COLO668 (cell line): Measurements from ENCODE around the gene SULT4A1.

Experiments used
- DNase-seq: peaks from one replicate; lab custom pipeline; 2025; ENCODE audit not compliant: unreplicated experiment; lab: John Stamatoyannopoulos, UW

SULT4A1 gene

DNA sequence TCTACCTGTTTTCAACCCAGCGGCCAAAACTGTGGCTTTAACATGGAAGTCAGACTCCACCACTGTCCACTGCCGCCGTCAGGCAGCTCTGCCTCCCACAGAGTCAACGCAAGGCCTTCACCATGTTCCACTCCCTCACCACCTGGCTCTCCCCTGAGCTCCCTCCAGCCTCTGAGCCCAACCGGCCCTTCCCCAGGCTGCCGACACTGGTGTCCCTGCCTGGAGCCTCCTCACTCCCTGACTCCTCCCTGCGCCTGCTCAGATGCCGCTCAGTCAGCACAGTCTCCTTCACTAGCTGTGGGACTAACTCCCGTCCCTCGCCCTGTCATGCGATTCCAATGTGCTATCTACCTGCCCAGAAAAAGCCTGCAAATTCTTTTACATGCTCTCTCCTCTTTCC, 16.3 kb downstream of the SULT4A1 start:
- DNase-seq: no peak

DNA sequence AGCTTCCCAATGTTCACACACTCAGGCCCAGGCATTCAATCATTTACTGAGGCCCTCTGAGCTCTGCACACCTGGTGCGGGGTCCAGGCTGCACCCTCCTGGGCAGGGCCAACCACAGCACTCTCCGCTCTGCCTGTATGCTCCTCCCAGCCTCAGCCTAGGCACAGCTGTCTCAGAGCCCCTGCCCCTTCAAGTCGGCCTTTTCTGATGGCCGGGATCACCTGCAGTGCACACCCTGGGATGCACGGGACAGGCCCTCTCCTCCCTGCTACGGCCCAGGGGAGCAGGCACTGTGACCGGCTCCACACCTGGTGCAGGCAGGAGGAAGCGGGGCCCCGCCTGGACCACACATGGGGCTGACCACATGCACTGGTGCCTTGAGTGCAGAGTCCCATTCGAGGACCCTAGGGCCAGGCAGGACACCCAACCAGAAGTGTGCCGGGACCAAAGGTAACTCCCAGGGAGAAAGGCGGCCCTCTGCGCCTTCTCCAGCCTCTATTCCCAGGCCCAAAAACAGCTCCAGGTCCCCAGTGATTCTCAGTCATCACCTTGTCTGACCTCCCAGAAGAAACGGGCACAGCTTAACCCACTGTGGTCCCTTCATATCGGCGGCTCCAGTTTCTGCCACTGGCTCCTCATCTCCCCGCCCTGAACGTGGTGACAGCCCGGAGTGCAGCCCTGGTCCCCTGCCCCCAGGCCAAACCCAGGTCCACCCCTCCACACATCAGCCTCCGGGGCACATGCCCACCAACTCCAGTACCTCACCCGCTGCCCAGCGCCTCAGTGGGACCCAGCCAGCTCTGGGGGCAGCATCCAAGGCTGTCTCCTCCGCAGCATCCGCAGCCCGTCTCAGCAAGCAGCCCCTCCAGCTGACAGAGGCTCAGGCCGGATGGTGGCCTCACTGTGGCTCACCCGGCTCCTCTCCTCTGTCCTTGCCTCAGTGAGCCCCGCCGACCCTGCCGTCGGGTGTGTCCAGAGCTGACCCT, 17.5 kb downstream of the SULT4A1 start:
- DNase-seq: no peak

DNA sequence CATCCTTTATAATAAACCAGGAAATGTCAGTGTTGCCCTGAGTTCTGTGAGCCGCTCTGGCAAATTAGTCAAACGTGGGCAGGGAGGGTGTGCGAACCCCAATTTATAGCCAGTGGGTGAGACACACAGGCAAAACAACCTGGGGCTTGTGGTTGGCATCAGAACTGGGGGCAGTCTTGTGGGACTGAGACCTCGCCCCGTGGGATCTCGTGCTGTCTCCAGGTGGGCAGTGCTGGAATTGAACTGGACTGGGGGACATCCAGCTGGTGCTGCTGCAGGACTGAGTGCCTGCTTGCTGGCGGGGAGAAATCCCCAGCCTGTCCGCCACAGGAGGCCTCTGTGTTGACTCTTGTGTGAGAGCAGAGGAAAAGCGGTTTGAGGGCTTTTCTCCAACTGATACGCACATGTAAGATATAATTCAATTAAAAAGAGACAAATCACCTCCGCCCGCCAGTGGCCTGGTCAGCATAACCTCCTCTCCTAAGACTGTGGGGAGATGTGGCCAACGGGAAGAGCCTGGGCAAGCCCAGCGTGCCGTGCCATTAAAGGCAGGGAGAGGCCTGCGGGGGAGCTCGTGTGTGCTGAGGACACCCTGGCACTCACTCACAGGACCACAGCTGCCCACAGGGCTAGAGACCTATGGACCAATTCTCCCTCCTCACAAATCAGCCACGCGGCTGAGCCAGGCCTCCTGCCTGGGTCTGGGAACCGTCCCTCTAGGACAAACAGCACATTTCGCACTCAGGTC, 18.4 kb downstream of the SULT4A1 start:
- DNase-seq: no peak

DNA sequence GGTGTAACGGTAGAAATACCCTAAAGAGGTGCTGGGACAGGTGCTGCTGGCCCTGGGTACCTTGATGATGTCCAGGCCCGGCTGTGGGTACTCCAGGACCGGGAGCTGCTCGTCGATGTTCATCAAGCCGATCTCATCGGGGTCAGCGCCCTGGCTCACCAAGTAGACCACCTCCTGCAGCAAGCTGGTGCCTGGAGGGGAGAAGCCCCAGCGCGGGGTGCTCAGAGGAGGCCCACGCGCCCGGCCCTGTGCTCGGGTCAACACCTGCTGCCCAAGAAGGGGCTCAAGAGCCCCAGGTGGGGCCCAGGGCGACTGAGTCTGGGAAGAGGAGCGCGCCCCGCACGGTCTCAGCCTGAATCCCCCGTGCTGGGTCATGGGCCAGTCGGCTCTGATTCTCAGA, 20.6 kb downstream of the SULT4A1 start:
- no peak for DNase-seq

DNA sequence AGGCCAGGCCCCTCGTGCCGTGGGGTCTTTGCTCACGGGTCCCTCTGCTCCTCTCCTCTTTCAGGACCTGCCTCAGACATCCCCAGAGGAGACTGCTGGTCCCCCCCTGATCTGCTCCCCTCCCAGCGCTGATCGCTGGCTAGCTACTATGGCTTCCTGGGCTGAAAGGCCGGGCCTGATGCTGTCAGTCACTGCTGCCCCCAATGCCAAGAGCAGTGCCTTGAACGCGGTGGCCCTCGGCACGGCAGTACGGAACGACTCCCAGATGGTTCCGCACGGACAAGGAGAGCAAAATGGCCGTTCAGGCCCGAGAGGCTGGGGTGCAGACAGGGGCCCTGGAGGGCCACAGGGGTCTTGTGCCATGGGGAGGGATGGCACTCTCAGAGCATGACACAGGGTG, 21.5 kb downstream of the SULT4A1 start:
- DNase-seq: no peak

DNA sequence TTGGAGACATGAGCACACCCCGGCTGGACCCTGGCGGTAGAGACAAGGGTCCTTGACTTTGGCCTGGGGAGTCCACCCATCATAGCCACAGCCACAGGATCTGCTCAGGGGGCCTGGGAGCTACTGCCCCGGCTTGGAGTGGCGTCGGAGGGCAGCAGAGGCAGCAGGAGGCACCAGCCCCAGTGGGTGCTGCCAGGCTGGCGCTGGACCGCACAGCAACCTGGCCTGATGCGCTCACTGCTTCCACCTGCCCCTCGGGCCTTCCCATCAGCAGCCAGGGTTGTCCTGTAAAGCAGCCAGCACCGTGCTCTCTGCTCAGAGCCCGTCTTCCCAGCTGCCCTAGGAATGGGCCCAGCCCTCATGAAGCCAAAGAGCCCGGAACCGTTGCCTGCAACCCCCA, 21.9 kb downstream of the SULT4A1 start:
- DNase-seq: no peak

DNA sequence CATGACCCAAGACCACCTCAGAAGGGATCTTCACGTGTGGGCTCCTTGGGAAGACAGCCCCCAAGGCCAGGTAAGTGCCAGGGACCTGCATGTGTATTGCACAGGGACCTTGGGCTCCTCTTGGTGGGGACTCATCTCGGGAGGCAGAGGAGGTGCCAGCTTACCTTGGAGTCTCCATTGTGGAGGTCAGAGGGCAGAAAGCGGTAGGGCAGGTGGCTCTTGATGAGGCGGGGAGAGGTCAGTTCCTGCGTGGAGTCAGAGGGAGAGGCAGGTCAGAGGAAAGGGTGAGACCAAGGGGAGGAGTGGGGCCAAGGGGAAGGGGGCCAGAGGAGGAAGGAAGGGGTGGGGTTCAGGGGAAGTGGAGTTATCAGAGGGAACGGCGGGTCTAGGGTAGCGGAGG, 22.5 kb downstream of the SULT4A1 start:
- DNase-seq: no peak

DNA sequence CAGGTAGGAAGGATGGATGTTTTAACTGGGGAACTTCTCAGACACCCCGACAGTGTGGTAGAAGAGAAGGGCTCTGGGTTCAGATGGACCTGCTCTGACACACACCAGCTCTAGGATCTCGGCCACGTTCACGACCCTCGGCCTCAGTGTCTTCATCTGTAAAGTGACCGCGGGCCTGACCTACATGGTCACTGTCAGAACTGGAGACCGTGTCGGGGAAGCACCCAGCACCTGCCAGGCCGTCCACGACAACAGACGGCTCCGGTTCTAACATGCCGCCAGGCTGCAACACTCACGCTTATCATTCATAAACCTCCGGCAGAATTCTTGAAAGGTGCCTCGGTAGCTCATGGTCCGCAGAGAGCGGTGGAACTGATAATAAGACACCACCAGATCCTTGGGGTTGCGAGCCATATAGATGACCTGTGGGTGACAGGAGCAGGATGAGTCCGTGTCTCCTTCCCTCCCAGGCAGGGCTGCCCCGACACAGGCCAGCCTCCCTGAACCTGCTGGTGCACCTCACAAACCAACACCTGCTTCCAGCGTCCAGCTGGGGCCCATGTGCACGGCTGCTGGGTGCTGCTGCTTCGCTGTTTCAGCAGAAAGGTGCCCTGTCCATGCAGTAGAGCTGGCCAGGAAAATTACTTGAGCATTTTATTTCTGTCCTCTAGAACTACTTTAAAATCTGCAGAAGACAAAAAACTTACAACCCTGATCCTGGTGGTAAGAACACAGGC, 23.6 kb downstream of the SULT4A1 start:
- no peak for DNase-seq

DNA sequence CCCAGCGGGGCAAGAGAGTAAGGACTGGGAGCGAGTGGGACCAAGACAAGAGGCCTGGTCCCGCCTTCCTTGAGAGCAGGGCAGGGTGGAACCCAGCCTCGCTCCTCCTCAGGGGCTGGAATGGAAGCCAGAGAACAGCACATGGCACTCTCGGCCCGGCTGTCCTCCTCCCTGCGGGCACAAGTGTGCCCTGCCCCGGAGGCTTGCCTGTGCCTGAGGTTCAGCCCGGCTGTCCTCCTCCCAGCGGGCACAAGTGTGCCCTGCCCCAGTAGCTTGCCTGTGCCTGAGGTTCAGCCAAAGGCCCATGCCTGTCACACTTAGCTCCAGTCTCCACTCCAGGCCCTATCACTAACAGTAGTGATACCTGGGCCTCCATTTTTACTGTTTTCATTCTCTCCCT, 24.2 kb downstream of the SULT4A1 start:
- DNase-seq: no peak

DNA sequence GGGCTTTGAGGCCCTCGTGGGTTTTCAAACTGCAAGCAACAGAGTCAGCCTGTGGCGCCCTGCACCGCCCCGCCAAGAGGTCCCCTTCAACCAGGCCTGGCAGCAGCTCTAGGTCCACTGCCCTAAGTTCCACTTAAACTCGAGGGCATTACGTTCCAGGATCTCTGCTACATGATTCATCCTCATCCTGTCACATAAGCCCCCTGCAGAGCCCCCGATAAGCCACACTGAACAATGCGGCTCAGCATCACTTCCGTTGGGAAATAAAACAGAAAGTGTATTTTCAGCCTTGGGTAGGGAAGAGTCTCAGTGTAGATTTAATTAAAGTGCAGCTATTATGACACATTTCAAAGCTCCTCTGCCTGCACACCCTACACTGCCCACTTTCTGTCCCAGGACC, 24.6 kb downstream of the SULT4A1 start:
- DNase-seq: no peak

DNA sequence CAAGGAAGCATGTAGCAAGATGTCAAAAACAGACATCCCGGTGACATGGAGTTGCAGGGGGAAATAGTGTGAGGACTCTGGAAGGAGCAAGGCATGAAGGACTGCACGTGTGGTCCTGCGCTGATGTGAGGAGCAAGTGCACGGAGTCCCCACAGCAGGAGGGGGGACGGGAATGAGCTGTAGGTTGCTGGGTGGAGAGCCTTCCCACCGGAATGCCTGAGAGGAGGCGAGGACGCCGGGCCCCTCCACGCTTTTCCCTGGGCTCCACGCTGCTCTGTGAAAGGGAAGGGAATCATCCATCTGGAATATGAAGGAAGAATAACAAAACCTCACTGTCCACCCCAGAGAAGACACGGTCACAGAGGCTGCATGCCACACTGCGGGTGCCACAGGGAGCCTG, 26.6 kb downstream of the SULT4A1 start:
- DNase-seq: no peak

DNA sequence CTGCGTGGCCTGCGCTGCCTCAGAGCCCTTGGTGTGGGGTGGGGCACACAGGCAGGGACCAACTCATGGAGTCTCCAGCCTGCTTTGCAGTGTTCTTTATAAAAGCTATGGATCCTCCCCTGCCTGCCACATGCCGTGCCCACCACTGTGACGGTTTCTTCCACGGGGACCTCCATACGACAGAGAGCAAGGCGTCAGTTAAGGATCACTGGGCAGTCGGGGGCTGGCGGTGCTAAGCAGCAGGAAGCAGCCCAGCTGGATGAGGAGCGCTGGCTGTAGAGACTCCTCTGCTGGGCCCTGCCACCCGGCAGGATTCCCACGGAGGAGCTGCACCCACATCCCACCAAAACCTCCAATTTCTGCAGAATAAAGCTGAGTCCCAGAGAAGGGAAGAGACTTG, 27.1 kb downstream of the SULT4A1 start:
- DNase-seq: no peak

DNA sequence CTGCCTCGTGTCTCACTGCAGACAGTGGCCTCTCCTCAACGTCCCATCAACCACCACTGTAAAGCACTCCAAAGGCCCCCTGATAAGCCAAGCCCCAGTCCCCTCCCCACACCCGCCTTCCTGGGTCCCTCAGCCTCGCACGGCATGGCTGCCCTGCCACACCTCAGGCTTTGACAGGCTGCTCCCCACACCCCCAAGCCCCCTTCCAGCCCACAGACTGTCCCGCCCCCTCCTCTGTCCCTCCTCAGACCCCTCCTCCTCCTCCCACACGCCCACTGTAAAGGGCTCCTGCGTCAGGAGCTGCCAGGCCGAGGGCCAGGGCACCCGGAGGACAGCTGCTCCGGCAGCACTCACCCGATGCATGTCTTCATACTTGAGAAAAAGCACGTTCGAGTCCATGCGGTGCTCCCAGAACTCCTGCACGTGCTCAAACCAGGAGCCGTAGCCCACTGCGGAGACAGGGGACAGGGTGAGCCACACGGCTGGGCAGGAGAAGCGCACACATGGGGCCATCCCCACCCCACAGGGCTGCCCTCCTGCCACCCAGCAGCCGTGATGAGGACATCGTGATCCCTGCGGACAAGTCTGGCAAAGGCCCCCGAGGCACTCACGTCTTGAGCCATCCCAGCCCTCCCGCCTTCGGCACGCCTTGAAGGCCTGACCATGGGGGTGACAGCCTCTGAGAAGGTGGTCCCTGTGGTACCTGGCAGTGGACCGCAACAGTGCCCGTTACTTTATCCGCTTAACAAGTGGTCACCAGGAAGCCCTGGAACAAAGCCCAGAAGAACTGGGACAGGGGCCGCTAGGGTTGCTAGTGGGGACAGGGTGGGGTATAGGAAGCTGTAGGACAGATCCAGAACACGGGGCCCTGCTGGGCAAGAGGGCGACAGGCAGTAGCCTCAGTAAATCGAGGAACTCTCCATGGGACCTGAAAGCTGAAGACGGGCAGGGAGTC, 28.8 kb downstream of the SULT4A1 start:
- no peak for DNase-seq

DNA sequence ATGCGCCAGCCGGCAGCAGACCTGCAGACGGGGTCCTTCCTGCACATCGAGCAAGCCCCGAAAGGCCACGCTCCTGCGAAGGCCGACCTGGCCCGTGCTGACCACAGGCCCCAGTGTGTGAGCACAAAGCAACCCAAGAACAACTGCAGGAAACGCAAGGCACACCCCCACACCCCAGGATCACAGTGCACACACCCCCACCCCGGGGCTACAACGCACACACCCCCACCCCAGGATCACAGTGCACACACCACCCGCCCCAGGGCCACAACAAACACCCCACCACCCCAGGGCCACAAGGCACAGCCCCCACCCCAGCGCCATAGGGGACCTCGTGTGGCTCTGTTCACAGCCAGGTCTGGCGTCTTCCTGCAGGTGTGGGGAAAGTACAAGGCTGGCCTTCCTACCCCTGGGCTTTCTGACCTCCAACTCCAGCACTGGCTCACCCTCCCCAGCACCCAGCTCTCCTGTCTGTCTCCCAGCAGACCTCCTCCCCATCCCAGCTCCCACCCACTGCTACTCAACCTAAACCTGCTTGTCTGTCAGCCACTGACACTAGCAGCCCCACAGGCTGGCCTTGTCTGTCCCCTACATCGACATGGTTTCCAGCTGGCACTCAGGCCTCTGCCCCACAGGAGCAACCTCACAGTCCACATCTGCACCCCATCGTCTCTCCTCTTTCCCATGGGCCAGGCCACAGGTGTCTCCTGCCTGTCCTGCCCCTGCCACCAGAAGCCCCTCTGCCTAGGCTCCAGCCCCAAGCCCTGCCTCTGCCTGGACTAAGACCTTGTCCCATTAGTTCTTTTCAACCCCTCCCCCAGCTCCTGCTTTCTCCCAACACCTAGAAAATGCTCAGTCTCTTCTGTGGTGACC, 29.7 kb downstream of the SULT4A1 start:
- no peak for DNase-seq

DNA sequence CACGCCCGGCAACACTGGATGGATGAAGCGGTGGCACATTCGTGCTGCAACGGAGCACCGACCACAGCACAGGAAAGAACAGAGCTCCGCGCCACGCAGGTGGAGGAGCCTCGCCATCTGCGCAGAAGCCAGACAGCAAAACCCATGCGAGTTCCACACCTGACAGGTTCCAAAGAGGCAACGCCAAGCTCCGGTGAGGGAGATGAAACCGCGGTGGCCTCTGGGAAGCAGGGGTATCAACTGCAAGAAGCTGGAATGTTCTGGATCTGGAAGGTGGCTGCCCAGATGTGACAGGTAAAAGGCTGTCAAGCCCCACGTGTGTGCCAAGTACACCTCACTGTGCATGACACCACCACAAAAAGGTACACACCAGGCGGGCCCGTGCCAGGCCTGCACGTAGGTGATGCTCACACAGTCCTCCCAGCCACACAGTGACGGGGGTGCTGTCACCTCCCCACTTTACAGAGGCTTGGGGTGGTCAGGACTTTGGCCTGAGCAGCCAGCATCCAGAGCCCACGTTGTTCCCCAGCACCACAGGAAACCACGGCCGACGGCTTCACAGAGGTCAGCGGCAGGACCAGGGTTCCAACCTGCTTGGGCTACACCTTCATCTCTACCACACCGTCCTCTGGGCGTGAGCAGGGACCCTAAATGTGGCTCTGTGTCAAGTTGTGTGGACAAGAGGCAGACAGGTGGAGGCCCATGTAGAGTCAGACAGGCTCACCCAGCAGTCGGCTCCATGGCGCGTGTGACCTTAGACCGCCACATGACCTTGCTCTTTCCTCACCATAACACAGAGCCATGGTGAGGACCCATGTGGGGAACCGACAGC, 30.5 kb downstream of the SULT4A1 start:
- DNase-seq: no peak

DNA sequence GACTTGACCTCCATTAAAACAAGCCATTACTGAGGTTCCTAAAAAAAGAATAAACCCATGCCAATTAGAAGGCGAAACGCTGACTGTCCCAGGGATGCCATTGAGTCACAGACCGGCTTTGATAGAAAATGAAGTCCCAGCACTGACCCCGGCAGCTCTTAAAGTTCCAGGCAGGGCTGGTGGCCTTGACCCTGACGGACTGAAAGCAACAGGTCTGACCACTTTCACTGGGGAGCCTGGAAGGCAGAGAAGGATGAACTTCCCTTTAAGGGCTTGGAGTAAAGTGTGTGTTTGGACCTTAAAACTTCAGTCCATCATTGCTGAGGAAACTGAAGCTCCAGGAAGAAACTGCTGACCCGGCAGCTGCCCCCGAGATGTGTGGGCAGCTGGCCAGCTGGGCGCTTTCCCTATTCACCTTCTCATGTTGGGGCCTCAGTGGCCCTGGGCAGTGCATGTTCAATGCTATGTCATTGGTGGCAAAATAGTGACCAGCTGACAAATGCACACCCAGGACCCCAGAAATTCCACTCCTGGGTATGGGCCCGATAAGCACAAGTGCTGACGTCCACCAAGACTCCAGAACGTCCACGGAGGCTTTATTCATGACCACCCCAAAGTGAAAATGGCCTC, 31.3 kb downstream of the SULT4A1 start:
- no peak for DNase-seq

DNA sequence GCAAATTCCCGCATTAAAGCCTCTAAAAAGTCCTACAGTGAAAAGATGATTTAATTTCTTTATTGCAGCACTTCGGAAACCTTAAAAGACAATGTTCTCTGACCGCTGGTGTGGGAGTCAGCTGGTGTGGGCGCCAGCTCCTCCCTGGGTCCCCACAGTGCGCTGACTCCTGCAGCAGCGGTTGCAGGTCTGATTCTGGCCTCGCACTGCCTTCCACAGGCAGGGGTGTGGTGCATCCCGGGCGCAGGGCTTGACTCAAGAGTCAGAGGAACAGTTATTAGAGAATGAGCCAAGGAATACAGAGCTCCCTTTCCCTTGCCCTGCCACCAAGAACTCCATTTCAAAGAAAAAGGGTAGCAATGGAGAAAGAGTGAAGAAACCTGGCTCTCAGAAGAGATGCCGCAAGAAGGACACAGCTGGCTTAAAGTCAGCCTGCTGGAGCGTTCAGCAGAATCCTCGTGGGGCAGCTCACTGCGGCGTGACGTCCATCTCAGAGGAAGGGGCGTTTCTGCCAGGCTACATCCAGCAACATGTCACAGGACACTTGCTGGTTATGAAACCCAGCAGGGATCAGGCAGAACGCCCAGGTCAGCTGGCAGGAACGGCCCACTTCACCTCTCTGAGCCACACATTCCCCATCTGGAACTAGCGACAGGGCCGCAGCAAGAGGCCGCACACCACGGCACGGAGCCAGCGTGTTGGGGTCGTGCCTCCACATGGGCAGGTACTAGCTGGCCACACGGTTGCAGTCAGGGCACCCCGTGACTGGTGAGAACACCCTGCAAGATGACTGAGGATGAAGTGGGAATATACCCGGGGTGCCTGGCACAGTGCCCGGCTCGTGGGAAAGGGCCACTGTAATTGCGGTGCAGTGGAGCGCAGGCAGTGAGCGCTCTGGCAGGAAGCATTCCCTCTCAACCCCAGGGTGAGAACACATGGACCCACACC, 32.1 kb downstream of the SULT4A1 start:
- no peak for DNase-seq
